Measurements from ENCODE around the gene CLCN6. TPM values are rescaled to one million over a fixed set of nuclear protein-coding genes. Genes with fewer than 3 reads are reported as not detected.

CLCN6 gene
- total RNA-seq, 1 donor from 2014 or later: 56.3 TPM

- Mint-ChIP-seq H3K27ac (ENCODE audit: unreplicated experiment) (peak overlapping the region; percentile 93), H3K9me3 (no peaks in the 10 kb centered on the region), H3K4me3 (no peak overlapping the region), H3K36me3 (ENCODE audit: low read depth) (no peaks in the 10 kb centered on the region), H3K4me1 (peaks cover 13% of the 10 kb centered on the region), H3K27me3 (ENCODE audit: low read depth) (peaks cover 9% of the 10 kb centered on the region)
- no peak for DNase-seq (ENCODE audit: low read depth, low spot score)
- no peak for TF ChIP-seq CTCF (conservative IDR thresholded peaks at IDR 0.05)
Observed at GRCh38 chr1:11877074-11877473, 71.1 kb downstream of the CLCN6 start.

- no peaks in the 10 kb centered on the region for H3K36me3 Mint-ChIP-seq (ENCODE audit: low read depth)
- peaks cover 16% of the 10 kb centered on the region for H3K4me1 Mint-ChIP-seq
- H3K27ac Mint-ChIP-seq (ENCODE audit: unreplicated experiment): no peak overlapping the region
- no peak overlapping the region for H3K4me3 Mint-ChIP-seq
- no peak for TF ChIP-seq CTCF (conservative IDR thresholded peaks at IDR 0.05)
- H3K27me3 Mint-ChIP-seq (ENCODE audit: low read depth): peaks cover 2% of the 10 kb centered on the region
- DNase-seq (ENCODE audit: low read depth, low spot score): no peak
- H3K9me3 Mint-ChIP-seq: no peaks in the 10 kb centered on the region
Observed at GRCh38 chr1:11878081-11878890, 72.3 kb downstream of the CLCN6 start.

GRCh38 chr1:11878891-11879190, 72.8 kb downstream of the CLCN6 start:
- Mint-ChIP-seq H3K27me3 (ENCODE audit: low read depth) (peaks cover 2% of the 10 kb centered on the region), H3K27ac (ENCODE audit: unreplicated experiment) (no peak overlapping the region), H3K4me1 (peaks cover 16% of the 10 kb centered on the region), H3K9me3 (no peaks in the 10 kb centered on the region), H3K36me3 (ENCODE audit: low read depth) (no peaks in the 10 kb centered on the region), H3K4me3 (no peak overlapping the region)
- DNase-seq (ENCODE audit: low read depth, low spot score): no peak
- TF ChIP-seq CTCF (conservative IDR thresholded peaks at IDR 0.05): no peak

GRCh38 chr1:11879311-11880180, 73.6 kb downstream of the CLCN6 start:
- H3K27ac Mint-ChIP-seq (ENCODE audit: unreplicated experiment): no peak overlapping the region
- H3K9me3 Mint-ChIP-seq: no peaks in the 10 kb centered on the region
- TF ChIP-seq CTCF (conservative IDR thresholded peaks at IDR 0.05): no peak
- H3K27me3 Mint-ChIP-seq (ENCODE audit: low read depth): peaks cover 2% of the 10 kb centered on the region
- H3K4me1 Mint-ChIP-seq: peaks cover 16% of the 10 kb centered on the region
- H3K4me3 Mint-ChIP-seq: no peak overlapping the region
- no peaks in the 10 kb centered on the region for H3K36me3 Mint-ChIP-seq (ENCODE audit: low read depth)
- DNase-seq (ENCODE audit: low read depth, low spot score): no peak

- H3K27ac Mint-ChIP-seq (ENCODE audit: unreplicated experiment): no peak overlapping the region
- no peak for TF ChIP-seq CTCF (conservative IDR thresholded peaks at IDR 0.05)
- H3K4me3 Mint-ChIP-seq: no peak overlapping the region
- no peaks in the 10 kb centered on the region for H3K9me3 Mint-ChIP-seq
- peaks cover 2% of the 10 kb centered on the region for H3K27me3 Mint-ChIP-seq (ENCODE audit: low read depth)
- H3K36me3 Mint-ChIP-seq (ENCODE audit: low read depth): no peaks in the 10 kb centered on the region
- DNase-seq (ENCODE audit: low read depth, low spot score): no peak
- H3K4me1 Mint-ChIP-seq: peaks cover 16% of the 10 kb centered on the region
Observed at GRCh38 chr1:11880181-11880575, 74.2 kb downstream of the CLCN6 start.

Data from neural crest cell (in vitro differentiated cells).